A673 (cell line): Measurements from ENCODE around the gene B4GALNT3. TPM values are rescaled to one million over a fixed set of nuclear protein-coding genes. Genes with fewer than 3 reads are reported as not detected.

Experiments used
- BruUV-seq: library from RNA; stranded (reverse); fragments of 400-500 nt; replicated peaks from 2 replicates; lab custom pipeline; 2021; lab: Mats Ljungman, UMichigan
- CTCF ChIA-PET: fragments of 300-600 bp; sonication (Branson Sonifier 250); formaldehyde crosslinking; loops from one replicate; lab custom pipeline; 2022; ENCODE audit warnings: antibody characterized with exemption; lab: Charles Lee
- POLR2A ChIA-PET: fragments of 300-600 bp; sonication (Branson Sonifier 250); formaldehyde crosslinking; loops from one replicate; lab custom pipeline; 2022; ENCODE audit warnings: antibody characterized with exemption; ENCODE audit not compliant: low non-redundant PET; lab: Charles Lee
- DNase-seq: peaks from one replicate; pipeline ENCODE4 v3.0.0-alpha.2; 2015; ENCODE audit warnings: low spot score
- H3K27ac ChIP-seq: fragments of 200-600 bp; sonication (generic); 2 replicates; pipeline ENCODE4 v1.5.1; 2016; ENCODE audit warnings: mixed run types, low read depth, mild to moderate bottlenecking, mixed read lengths, antibody characterized with exemption, low read length; ENCODE audit not compliant: poor library complexity, severe bottlenecking
- H3K27me3 ChIP-seq: fragments of 200-600 bp; sonication (generic); replicated peaks from 2 replicates; pipeline ENCODE4 v1.6.1; 2017; ENCODE audit warnings: mixed run types, low read depth, mild to moderate bottlenecking, mixed read lengths, antibody characterized with exemption, low read length; ENCODE audit not compliant: insufficient read depth, poor library complexity
- H3K36me3 ChIP-seq: fragments of 200-600 bp; sonication (generic); 2 replicates; pipeline ENCODE4 v1.6.1; 2016; ENCODE audit warnings: mixed run types, mild to moderate bottlenecking, mixed read lengths, antibody characterized with exemption, low read length; ENCODE audit not compliant: insufficient read depth, poor library complexity, severe bottlenecking
- H3K4me1 ChIP-seq: fragments of 200-600 bp; sonication (generic); 2 replicates; pipeline ENCODE4 v1.6.1; 2017; ENCODE audit warnings: mixed run types, mild to moderate bottlenecking, mixed read lengths, antibody characterized with exemption, low read length; ENCODE audit not compliant: insufficient read depth, poor library complexity, severe bottlenecking
- H3K4me3 ChIP-seq: fragments of 200-600 bp; sonication (generic); 2 replicates; pipeline ENCODE4 v1.5.1; 2016; ENCODE audit warnings: low read depth, mixed run types, mild to moderate bottlenecking, mixed read lengths, low read length; ENCODE audit not compliant: poor library complexity, severe bottlenecking
- H3K9me3 ChIP-seq: fragments of 200-600 bp; sonication (generic); 2 replicates; pipeline ENCODE4 v1.6.1; 2016; ENCODE audit warnings: mixed run types, low read depth, mild to moderate bottlenecking, mixed read lengths, antibody characterized with exemption, low read length; ENCODE audit not compliant: poor library complexity, severe bottlenecking
- CTCF ChIP-seq: fragments of 300-800, 200-600 bp; sonication (generic); conservative IDR thresholded peaks from 2 replicates; pipeline ENCODE4 v1.5.1; 2017; ENCODE audit warnings: low read depth, mild to moderate bottlenecking, antibody characterized with exemption, low read length, moderate library complexity, mixed read lengths
- EZH2 ChIP-seq: fragments of 200-600 bp; sonication (generic); IDR thresholded peaks from 2 replicates; pipeline ENCODE4 v1.6.1; 2017; ENCODE audit warnings: borderline replicate concordance, low read depth, mild to moderate bottlenecking, mixed read lengths, antibody characterized with exemption, low read length; ENCODE audit not compliant: poor library complexity, severe bottlenecking
- intact Hi-C: fragments of 100-400 bp; cut with micrococcal nuclease; formaldehyde crosslinking; loops from one replicate; pipeline ENCODE4 v1.10.0; 2022; ENCODE audit not compliant: unreplicated experiment
- total RNA-seq: library from RNA; stranded (reverse); gene quantifications from 2 replicates; pipeline ENCODE4 v1.2.3, GENCODE V29; 2021

Gene B4GALNT3
- total RNA-seq, 1 experiment from 2014 or later = 19.4 TPM

- Histone ChIP-seq H3K27ac (no peak overlapping the region), H3K4me1 (peaks cover 15% of the 10 kb centered on the region), H3K9me3 (no peaks in the 10 kb centered on the region), H3K36me3 (no peaks in the 10 kb centered on the region), H3K27me3 (no peaks in the 10 kb centered on the region), H3K4me3 (no peak overlapping the region)
- ChIA-PET CTCF (no interaction called here), POLR2A (no interaction called here)
- no peak for DNase-seq
- intact Hi-C loops = no loop called here
- BruUV-seq = no TSS peak
- TF ChIP-seq EZH2 (no peak), CTCF (no peak)
Observed at GRCh38 chr12:508795-509194, 49.1 kb downstream of the B4GALNT3 start.

GRCh38 chr12:509500-509899 lies 49.8 kb downstream of the B4GALNT3 start:
- intact Hi-C loops = no loop called here
- H3K27ac ChIP-seq = peak overlapping the region; percentile 55
- ChIA-PET CTCF (no interaction called here), POLR2A (no interaction called here)
- TF ChIP-seq CTCF = no peak
- TF ChIP-seq EZH2 = no peak
- H3K4me1 ChIP-seq = peaks cover 15% of the 10 kb centered on the region
- no TSS peak for BruUV-seq
- H3K27me3 ChIP-seq = no peaks in the 10 kb centered on the region
- no peaks in the 10 kb centered on the region for H3K9me3 ChIP-seq
- peak; percentile 79 for DNase-seq
- H3K36me3 ChIP-seq = no peaks in the 10 kb centered on the region
- H3K4me3 ChIP-seq = no peak overlapping the region

GRCh38 chr12:510071-510825 lies 50.5 kb downstream of the B4GALNT3 start:
- CTCF ChIA-PET = no interaction called here
- H3K27me3 ChIP-seq = no peaks in the 10 kb centered on the region
- peaks cover 15% of the 10 kb centered on the region for H3K4me1 ChIP-seq
- POLR2A ChIA-PET = no interaction called here
- DNase-seq = peak; percentile 85
- intact Hi-C loops = no loop called here
- no peaks in the 10 kb centered on the region for H3K36me3 ChIP-seq
- H3K9me3 ChIP-seq = no peaks in the 10 kb centered on the region
- TF ChIP-seq EZH2 (no peak), CTCF (no peak)
- no peak overlapping the region for H3K4me3 ChIP-seq
- no TSS peak for BruUV-seq
- H3K27ac ChIP-seq = peak overlapping the region; percentile 55
